GM21619 (cell line): ENCODE measurements around the gene ZNF784.

ENCODE experiments used
- ATAC-seq: cut with Tn5 transposase; IDR thresholded peaks from one replicate; pipeline ENCODE4 v1.9.1; 2021; ENCODE audit not compliant: unreplicated experiment

The ZNF784 gene

GRCh38 chr19:55624109-55625003 lies at the start of gene ZNF784:
TSS of gene ZNF784 (minus strand) at chr19:55624566. CDS start at chr19:55624561, 5 bp downstream.
- ATAC-seq: peak; percentile 52

GRCh38 chr19:55673889-55674288 lies 49.5 kb upstream of the ZNF784 start:
- ATAC-seq: no peak

GRCh38 chr19:55673465-55673864 lies 49.1 kb upstream of the ZNF784 start:
- no peak for ATAC-seq

GRCh38 chr19:55672418-55672817 lies 48.1 kb upstream of the ZNF784 start:
- ATAC-seq: no peak

- no peak for ATAC-seq
Observed at GRCh38 chr19:55671054-55671378, 46.6 kb upstream of the ZNF784 start.

GRCh38 chr19:55670280-55671053 lies 46.1 kb upstream of the ZNF784 start:
- no peak for ATAC-seq

- no peak for ATAC-seq
Observed at GRCh38 chr19:55669418-55670279, 45.3 kb upstream of the ZNF784 start.

- no peak for ATAC-seq
Observed at GRCh38 chr19:55668603-55669348, 44.4 kb upstream of the ZNF784 start.

- ATAC-seq: no peak
Observed at GRCh38 chr19:55667958-55668357, 43.6 kb upstream of the ZNF784 start.

GRCh38 chr19:55667511-55667910 lies 43.1 kb upstream of the ZNF784 start:
- no peak for ATAC-seq

- ATAC-seq: no peak
Observed at GRCh38 chr19:55667006-55667381, 42.6 kb upstream of the ZNF784 start.

GRCh38 chr19:55666343-55667005 lies 42.1 kb upstream of the ZNF784 start:
- ATAC-seq: no peak

GRCh38 chr19:55663846-55664536 lies 39.6 kb upstream of the ZNF784 start:
- no peak for ATAC-seq

- ATAC-seq: no peak
Observed at GRCh38 chr19:55661826-55662225, 37.5 kb upstream of the ZNF784 start.

- ATAC-seq: no peak
Observed at GRCh38 chr19:55660991-55661390, 36.6 kb upstream of the ZNF784 start.

GRCh38 chr19:55660404-55660803 lies 36.0 kb upstream of the ZNF784 start:
- ATAC-seq: no peak

GRCh38 chr19:55659822-55660221 lies 35.5 kb upstream of the ZNF784 start:
- ATAC-seq: no peak

GRCh38 chr19:55658846-55659459 lies 34.6 kb upstream of the ZNF784 start:
- no peak for ATAC-seq
